Measurements from ENCODE around the gene ABITRAM.
A peak's percentile ranks its signal among the peaks of the same experiment; 100 is the strongest.
"Not testable (repeated sequence)": the region's sequence is repeated elsewhere in the genome, so short reads cannot be mapped to it uniquely, and the experiment has no call there.

Gene ABITRAM

DNA sequence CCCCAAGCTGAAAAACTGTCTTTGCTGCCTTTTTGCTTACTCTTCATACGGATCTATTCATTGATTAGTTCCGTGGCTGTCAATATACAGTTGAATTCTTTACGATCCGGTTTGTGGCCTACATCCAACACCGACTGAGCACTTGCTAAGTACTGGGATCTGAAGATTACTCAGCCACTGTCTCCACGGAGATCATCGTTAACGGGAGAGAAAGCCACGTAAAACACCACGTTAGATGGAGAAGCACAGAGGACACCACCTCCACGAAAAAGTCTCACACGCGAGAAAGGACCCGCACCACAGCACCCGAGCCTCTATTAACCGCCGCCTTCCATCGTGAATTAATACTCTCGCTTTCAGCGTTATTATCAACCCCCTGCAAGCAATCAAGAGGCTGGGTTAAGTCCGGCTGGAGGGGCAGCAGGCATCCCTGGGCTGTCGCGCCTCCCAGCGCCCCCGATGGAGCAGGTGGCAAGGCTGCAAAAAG lies 926 bp upstream of the ABITRAM start:
- DNase-seq = no peak

DNA sequence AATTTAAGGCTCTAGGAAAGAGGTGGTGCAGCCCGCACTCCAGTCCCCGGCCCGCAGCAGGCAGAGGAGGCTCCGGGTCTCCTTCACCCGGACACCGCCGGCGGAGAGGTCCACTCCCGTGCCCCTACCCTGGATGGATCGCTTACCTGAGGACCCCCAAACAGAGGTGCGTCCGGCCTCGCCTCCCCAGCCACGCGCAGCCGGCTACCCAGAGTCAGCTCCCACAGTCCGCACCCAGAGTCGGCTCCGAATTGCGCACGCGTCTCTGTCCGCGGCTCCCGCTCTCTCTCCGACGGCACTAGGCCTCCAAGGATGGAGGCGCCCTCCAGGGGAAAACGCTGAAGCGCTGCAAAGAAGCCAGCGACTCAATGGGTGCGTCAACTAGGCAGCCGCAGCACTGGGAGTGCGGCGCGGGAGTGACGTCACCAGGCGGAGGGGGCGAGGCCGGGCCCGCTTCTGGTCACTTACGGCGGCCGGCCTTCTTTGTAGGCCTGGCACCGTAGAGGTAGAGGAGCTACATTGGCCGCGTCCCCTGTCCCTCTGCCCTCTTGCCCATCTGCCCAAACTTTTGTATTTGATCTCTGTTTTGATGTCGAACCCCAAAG lies 380 bp upstream of the ABITRAM start, which contains the start of gene ELP1:
Gene ELP1, minus strand, starts transcription at position 407 of the 605 bp plus-strand sequence. CDS start 2,978 bp downstream, outside the sequence.
- DNase-seq = peak; percentile 71

DNA sequence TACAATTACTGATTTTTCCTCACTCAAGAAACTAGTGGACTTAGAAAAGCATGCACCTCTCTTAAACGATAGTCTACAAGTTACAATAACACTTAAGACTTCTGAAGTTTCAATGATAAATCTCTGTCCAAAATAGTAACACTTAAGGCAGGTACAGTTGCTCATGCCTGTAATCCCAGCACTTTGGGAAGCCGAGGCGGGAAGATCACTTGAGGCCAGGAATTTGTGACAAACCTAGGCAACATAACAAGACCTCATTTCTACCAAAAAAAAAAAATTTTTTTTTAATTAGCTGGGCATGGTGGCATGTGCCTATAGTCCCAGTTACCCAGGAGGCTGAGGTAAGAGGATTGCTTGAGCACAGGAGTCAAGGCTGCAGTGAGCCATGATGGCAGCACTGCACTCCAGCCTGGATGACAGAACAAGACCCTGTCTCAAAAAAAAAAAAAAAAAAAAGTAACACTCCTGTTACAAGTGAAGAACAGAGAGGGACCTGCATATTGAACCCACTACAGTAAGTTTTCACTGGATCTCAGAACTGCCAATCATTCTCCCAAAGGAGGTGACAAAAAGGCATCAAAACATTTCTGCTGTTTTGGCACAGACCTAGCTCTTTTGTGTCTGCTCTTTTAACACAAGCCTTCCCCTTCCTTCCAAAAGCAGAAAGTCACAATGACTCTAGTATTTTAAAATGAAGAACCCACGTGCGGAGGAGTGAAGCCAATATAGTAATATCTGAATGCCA lies 3.5 kb downstream of the ABITRAM start:
- DNase-seq = no peak

DNA sequence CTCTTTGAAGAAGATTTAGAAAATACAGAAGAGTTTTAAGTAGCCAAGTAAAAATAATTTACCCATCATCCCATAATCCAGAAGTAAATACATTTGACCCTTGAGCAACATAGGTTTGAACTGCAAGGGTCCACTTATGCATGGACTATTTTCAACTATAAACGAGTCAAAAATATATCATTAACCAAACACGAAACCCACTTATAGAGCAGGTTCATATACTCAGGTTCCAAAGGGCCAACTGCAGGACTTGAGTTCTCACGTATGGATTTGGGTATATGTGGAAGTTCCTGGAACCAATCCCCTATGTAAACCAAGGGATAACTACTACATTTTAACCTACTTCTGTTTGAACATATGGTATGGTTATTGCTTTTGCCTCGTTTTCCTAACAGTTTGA lies 5.8 kb downstream of the ABITRAM start:
- DNase-seq = no peak

DNA sequence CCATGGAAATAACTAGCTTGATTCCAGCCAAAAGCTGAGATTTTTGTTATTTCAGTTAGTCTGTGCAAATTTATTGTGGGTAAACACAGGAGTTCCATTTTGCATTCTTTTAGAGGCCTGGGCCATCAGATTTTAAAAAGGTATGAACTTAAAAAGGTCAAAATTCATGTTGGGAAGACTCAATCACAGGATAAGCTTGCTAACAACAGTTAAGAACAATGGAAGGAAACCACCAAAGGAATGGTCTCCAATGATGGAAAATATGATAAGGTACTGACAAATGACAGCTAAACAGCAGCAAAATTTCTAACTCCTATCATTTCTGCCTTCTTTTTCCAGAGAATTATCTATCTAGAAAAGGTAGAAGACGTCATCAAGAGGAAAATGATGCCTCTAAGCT lies 16.0 kb downstream of the ABITRAM start:
- DNase-seq = no peak

DNA sequence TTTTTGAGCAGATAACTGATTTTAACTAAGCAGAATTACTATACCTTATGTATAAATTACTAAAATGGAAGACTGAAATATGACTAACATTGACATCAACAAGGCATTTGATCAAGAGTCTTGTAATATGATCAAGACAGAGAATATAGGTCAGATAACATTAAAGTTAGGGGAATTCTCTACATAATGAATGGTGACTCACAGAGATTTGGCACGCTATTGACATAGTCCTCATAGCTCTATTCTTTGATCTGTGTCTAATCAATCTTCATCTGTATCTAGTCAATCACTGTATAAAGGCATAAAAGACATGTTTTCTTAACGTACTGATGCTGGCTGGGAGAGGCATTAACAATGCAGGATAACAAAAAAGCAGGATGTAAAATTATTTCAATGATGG lies 17.4 kb downstream of the ABITRAM start:
- no peak for DNase-seq

DNA sequence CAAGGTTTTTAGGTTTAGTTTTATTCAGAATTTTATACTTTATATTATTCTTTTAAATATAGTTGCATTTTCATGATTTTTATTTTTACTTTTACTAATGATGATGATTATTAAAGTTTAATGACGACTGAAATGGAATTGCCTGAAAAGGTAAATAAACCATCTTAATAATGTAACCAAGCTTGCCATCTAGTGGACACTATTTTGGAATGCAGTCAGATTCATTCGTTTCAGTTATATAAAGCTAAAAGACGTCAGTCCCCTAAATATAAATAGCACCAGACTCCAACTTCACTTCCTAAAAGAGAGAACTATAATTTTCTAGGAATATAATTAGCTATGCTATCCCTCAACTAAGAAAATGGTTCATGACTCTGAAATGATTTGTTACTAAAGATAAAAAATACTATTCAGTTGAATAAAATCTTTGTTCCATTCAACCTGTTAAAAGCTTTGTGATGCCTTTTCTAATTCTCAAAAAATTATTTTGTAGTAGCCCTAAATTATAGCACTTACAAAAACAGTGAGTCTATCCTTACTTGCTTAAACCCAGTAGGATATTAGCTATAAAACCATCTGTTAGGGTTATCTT lies 19.9 kb downstream of the ABITRAM start:
- peak; percentile 47 for DNase-seq

DNA sequence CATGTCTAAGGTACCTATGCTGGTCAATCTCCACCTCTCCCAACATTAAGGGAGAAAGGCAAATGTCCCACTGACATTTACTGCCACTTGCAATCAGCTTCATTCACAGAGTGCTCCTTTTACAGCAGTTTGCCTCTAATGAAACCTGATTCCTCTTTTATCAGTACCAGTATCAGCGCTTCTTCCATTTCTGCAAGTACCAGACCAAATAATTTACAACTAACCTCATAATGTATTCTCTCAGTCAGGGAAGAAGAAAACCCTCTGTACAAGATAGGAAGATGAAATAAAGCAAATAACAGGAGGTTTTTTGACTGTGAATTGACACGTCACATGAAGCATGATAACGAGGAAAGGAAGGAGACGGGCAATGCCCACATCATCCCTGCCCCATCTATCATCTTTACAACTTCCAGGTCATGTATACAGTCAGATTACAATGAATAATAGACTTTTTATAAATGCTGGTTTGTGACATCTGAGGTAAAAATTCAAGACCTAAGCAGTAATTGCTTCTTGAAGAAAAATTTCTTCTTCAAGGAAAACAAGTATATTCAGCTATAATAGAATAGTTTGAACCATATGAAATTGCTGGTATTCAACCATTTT lies 21.9 kb downstream of the ABITRAM start:
- DNase-seq = no peak

DNA sequence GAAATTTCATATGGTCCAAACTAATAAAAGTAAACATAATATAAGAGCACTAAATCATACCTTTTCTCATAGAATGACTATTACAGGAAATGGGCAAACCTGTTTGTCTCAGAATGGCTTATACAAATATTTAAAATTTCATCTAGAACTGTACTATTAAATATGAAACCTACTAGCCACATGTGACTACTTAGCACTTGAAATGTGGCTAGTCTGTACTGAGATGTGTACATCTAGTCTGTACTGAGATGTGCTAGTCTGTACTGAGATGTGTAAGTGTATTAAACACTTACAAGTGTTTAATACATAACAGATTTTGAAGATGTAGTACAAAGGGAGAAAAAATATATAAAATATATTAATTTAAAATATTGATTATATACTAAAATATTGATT lies 22.4 kb downstream of the ABITRAM start:
- no peak for DNase-seq

DNA sequence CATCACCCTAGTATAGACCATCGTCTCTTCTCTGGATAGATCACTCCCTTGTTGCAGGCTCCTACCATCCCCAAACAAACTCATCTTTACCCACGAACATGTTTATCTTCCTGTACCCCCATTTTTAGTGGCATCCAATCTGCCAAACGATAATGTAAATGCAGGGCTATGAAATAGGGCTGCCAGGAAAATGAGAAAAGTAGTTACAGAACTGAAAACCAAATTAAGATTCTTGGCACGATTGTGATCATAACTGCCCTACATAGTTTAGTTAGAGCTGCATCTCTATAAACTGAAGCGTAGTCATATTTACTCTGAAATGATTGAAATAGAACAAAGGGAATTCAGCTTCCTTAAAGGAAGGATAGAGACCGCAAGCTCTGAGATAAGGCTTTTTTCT lies 26.1 kb downstream of the ABITRAM start:
- DNase-seq = no peak

DNA sequence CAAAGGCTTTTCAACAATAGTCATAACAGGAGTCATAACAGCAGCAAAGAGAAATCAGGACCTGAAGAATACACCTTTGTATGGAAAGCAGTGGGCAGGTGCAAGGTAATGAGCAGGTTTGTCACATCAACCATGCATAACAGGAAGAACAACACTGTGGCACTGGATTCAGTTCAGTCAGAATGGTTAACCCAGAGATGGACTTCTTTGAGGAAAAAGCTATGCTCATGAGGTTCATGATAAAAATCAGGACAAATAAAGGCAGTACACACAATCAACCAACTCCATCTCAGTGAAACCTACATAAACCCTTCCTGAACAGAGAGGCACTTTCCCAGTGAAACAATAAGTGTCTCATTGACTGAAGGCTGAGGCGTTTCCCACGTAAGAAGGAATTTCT lies 27.0 kb downstream of the ABITRAM start:
- DNase-seq = no peak

DNA sequence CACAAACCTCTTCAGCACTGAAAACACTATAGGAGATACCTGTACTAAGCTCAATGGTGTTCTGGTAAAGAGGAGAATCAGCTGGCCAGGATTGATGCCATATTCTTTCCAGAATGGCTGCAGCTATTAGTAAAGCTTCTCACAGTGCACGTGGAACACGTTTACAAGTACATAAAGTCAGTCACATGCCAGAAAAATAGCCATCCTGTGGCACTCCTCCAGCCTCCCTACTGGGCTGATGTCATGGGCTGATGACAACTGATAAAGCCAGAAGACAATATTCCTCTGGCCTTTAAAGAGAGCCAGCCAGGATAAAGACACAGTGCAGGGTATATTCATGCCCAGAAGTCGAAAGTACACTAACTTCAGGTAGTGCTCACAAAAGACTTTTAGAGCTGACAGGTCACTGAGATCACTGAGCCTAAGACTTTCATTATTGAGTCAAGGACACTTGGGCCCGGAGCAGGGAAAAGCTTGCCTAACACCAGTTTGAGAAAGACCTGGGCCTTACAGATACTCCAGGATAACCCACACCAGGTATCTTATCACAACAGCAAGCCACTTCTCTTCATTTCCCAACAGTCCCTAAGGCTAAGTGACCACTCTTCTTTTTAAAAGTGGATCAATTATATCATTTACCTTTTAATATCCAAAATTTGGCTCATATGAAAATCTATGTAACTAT lies 29.4 kb downstream of the ABITRAM start:
- no peak for DNase-seq

DNA sequence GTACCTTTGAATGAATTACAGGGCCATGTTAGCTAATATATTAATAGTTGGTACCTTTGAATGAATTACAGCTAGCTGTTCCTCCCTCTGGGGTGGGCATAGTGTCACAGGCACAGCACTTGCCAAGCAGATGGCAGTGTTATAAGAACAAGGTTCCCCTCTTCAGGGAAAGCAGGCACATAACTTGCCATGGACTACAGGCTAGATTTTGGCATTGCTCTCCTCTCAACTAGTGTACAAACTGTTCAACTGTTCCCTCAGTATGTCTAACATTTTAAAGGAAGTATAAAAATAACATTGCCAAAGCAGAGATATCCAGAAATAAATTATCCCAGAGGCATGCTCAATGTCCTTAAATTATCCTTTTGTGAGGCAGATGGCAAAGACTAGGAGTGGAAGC lies 33.7 kb downstream of the ABITRAM start:
- no peak for DNase-seq

DNA sequence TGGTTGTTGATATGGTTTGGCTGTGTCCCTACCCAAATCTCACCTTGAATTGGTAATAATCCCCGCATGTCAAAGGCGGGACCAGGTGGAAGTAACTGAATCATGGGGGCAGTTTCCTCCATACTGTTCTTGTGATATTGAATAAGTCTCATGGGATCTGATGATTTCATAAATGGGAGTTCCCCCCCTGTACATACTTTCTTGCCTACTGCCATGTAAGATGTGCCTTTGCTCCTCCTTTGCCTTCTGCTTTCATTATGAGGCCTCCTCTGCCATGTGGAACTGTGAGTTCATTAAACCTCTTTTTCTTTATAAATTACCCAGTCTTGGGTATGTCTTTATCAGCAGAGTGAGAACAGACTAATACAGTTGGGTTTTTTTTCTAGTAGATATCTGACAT lies 37.2 kb downstream of the ABITRAM start:
- DNase-seq = not testable (repeated sequence)

DNA sequence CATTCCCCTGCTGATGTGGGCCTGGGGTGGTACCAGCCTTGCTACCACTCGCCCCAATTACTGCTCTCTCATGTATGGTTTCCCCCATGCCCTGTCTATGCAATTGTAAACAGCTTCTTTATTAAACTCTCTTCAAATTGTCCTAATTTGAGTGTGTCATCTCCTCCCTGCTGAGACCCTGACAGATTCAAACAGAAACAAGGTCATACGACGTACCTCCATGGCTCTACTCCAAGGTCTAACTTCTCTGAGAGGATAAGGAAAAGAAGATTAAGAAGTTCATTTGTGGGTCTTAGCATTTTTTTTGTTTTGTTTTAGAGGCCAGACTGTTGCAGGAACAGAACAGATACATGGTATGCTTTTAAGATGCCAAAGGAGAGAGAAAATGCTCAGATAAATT lies 38.0 kb downstream of the ABITRAM start:
- no peak for DNase-seq

DNA sequence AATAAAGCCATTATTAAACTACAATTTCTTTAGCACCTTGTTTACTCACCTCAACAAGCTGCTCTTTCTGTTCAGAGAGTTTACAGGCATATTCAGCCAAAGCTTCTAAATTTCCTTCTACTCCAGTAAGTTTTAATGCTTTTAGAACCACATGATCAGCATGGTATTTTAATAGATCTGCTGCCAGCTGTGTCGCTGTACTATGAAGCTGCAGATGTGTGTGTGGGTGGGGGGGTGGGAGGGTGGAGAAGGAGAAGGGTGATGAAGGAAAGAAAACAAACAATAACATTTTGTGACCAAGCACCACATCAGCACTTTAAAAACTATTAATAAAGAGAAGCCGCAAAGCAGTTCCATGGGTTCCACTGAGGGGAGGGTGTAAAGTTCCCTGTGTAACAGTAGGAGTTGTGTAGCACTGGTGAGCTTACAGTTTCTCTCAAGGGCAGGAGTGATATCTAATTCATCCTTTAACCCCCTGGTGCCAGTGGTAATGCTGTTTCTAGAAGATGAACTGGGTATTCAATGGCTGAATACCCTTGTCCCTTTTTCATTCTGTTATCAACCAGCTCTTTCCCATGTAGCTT lies 38.5 kb downstream of the ABITRAM start:
- no peak for DNase-seq

DNA sequence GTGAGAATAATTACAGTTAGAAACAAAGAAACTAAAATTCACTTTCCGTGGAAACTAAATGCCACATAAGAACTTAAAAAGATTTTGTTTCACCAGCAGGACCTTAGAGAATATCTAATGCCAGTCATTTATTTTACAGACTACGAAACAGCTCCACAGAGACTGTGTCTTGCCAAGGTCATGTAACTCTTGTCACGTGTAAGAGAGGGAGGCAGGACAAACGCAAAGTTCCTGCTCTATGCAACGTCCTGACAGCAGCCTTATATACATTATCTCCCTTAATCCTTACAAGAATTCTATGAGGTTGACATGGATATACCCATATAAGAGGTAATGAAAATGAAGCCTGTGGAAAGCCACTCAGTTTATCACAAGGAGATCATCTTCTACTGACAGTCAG lies 39.7 kb downstream of the ABITRAM start:
- no peak for DNase-seq

DNA sequence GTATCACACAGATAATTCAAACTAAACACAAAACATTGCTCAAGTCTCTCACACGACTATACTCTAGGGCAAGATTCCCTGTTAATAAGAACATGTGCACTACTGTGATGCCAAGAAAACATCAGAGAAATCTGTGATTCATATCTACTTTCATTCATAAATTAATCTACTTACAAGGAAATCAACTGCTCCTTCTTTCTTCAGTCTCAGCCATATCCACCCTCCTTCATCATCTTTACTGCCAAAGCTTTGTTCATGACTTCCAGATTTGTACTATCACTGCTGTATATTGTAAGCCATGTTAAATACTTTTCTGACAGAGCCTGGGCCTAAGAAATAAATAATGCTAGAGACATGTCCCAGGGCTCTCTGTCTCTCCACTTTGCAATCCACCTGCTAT lies 44.0 kb downstream of the ABITRAM start:
- no peak for DNase-seq

DNA sequence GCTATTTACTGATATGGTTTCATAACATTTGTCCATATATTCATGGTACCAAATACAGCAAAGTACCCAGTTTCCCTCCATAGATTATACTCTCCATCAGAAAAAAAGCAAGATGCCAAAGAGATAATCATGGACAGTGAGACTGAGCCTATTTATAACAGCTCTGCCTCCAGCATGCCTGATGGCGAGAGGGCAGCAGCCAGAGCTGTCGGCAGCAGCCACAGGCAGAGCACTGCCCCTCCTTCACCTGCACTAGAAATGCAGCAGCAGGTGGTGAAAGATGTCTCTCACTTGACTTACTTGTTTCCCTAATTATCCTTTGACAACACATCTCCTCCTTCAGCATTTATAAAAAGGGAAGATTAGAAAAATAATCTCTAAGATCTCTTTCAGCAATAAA lies 46.7 kb downstream of the ABITRAM start:
- DNase-seq = no peak

DNA sequence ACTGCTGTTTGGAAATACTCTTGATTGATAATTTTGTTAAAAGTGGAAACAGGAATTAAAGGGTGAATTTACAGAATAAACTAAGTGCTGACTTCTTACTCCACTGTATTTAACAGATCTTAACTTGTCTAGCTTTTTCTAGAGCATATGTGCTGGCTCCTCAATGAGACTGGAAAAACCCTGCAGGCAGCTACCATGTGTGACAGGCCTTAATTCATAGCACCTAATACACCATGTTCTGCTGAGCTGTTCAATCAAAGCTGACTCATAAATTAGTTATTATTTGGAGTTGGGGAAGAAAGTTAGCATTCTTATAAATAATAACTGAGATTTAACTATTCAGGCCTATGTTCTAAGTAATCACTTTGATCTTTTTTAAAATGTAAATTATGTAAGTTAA lies 49.7 kb downstream of the ABITRAM start:
- DNase-seq = no peak

All from NCI-H1694 treated with DMSO at 0.1 percent for 48 hours (cell line).